Keratinocyte (primary cell): ENCODE measurements around the gene ZEB2.

Source experiments
- EZH2 ChIP-seq: IDR thresholded peaks from one replicate; pipeline ENCODE4 v1.6.1; 2012; ENCODE audit warnings: inconsistent platforms, mild to moderate bottlenecking, low read length, moderate library complexity
- TF ChIP-seq, protein P1 (sequence below), 3 experiments: IDR thresholded peaks in 1 of 3; conservative IDR thresholded peaks in 1 of 3; optimal IDR thresholded peaks in 1 of 3; 2 replicates in 2 of 3; 3 replicates in 1 of 3; pipeline versions ENCODE3 to v1.5.1; 2011; ENCODE audit warnings: low read length in 3 of 3, mild to moderate bottlenecking in 3 of 3, moderate library complexity in 2 of 3, control low read depth in 1 of 3, inconsistent platforms in 1 of 3; ENCODE audit not compliant: insufficient read depth in 2 of 3; ENCODE audit errors: extremely low read depth in 1 of 3

GRCh38 chr2:144358374-144358964 lies 161.4 kb downstream of the ZEB2 start:
- TF ChIP-seq, protein P1, sequence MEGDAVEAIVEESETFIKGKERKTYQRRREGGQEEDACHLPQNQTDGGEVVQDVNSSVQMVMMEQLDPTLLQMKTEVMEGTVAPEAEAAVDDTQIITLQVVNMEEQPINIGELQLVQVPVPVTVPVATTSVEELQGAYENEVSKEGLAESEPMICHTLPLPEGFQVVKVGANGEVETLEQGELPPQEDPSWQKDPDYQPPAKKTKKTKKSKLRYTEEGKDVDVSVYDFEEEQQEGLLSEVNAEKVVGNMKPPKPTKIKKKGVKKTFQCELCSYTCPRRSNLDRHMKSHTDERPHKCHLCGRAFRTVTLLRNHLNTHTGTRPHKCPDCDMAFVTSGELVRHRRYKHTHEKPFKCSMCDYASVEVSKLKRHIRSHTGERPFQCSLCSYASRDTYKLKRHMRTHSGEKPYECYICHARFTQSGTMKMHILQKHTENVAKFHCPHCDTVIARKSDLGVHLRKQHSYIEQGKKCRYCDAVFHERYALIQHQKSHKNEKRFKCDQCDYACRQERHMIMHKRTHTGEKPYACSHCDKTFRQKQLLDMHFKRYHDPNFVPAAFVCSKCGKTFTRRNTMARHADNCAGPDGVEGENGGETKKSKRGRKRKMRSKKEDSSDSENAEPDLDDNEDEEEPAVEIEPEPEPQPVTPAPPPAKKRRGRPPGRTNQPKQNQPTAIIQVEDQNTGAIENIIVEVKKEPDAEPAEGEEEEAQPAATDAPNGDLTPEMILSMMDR (optimal IDR thresholded peaks at IDR 0.05 in 1 of 3, IDR thresholded peaks at IDR 0.05 in 1 of 3, conservative IDR thresholded peaks at IDR 0.05 in 1 of 3; ENCODE audit: extremely low read depth in 1 of 3, insufficient read depth in 2 of 3, low read length in 3 of 3) = no peak
- no peak for TF ChIP-seq EZH2
